ENCODE measurements around the gene AGPAT2. TPM values are rescaled to one million over a fixed set of nuclear protein-coding genes. Genes with fewer than 3 reads are reported as not detected.

The AGPAT2 gene
- total and polyA plus RNA-seq, 2 donors (not counting 1 experiment from before 2014, with no cell fraction given), result 25.1 to 28.4 TPM

DNA sequence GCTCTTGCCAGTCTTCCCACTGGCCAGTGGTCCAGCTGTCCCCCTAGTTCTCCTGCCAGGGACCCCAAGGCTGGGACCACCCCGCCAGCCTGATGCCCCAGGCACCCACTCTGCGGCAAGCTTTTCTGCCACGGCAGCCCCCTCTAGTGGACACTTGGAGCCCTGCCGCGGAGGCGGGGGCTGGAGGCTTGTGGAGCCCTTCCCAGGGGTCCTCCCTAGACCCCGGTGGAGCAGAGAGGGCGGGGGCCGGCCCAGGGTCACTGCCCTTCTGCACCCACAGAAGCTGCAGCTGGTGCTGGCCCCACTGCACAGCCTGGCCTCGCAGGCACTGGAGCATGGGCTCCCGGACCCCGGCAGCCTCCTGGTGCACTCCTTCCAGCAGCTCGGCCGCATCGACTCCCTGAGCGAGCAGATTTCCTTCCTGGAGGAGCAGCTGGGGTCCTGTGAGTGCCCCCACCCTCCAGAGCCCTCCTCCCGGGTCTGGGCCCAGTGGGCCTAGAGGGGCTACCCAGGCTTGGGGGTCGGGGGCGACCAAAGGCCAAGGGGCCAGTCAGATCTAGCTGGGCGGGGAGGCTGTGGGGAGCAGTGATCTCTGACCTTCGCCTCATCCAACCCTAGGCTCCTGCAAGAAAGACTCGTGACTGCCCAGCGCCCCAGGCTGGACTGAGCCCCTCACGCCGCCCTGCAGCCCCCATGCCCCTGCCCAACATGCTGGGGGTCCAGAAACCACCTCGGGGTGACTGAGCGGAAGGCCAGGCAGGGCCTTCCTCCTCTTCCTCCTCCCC lies 15.4 kb downstream of the AGPAT2 start:
- ATAC-seq (ENCODE audit: low read depth), result peak; percentile 52
- no peak overlapping the region for H3K4me3 ChIP-seq (ENCODE audit: control extremely low read depth in 1 of 5, extremely low read depth in 1 of 5, insufficient read depth in 1 of 5, low read depth in 2 of 5, low read length in 4 of 5)
- Mint-ChIP-seq H3K27me3 (peaks cover 5% of the 10 kb centered on the region), H3K27ac (no peak overlapping the region), H3K4me1 (peaks cover 3% of the 10 kb centered on the region), H3K4me3 (no peak overlapping the region), H3K9me3 (ENCODE audit: insufficient read depth) (no peaks in the 10 kb centered on the region)
- DNase-seq, result peak; percentile 60
- peaks cover 8% of the 10 kb centered on the region for H4K20me1 ChIP-seq (ENCODE audit: control insufficient read depth, insufficient read depth, low read length, poor library complexity, severe bottlenecking)
- POLR2A ChIA-PET, result interaction anchor here (0.5 to 0.6 kb wide), 3 partner anchors 24 to 456 kb away, joined by 4 to 19 read pairs (median 15); no protein-coding TSS in a partner anchor
- no peaks in the 10 kb centered on the region for H3K9me3 ChIP-seq (ENCODE audit: control extremely low read depth in 1 of 3, control insufficient read depth in 2 of 3, insufficient read depth in 1 of 3, low read length in 2 of 3)
- no peak overlapping the region for H3K27ac ChIP-seq (ENCODE audit: low read length in 2 of 2)
- H2AFZ ChIP-seq (ENCODE audit: insufficient read depth, low read depth, low read length, poor library complexity, severe bottlenecking), result no peak overlapping the region
- peaks cover 0 to 5% of the 10 kb centered on the region in 2 donors for H3K4me1 ChIP-seq (ENCODE audit: control insufficient read depth in 2 of 2, insufficient read depth in 2 of 2, low read length in 2 of 2)
- no peak for TF ChIP-seq EZH2 (IDR thresholded peaks at IDR 0.05; ENCODE audit: borderline replicate concordance, insufficient read depth, low read depth, low read length, poor library complexity, severe bottlenecking)
- TF ChIP-seq, protein P1, sequence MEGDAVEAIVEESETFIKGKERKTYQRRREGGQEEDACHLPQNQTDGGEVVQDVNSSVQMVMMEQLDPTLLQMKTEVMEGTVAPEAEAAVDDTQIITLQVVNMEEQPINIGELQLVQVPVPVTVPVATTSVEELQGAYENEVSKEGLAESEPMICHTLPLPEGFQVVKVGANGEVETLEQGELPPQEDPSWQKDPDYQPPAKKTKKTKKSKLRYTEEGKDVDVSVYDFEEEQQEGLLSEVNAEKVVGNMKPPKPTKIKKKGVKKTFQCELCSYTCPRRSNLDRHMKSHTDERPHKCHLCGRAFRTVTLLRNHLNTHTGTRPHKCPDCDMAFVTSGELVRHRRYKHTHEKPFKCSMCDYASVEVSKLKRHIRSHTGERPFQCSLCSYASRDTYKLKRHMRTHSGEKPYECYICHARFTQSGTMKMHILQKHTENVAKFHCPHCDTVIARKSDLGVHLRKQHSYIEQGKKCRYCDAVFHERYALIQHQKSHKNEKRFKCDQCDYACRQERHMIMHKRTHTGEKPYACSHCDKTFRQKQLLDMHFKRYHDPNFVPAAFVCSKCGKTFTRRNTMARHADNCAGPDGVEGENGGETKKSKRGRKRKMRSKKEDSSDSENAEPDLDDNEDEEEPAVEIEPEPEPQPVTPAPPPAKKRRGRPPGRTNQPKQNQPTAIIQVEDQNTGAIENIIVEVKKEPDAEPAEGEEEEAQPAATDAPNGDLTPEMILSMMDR (IDR thresholded peaks at IDR 0.05), result peak; percentile 85
- H3K4me2 ChIP-seq (replicated peaks; ENCODE audit: low read depth, low read length, poor library complexity, severe bottlenecking), result no peak overlapping the region
- CTCF ChIA-PET, result interaction anchor here (0.6 to 2.9 kb wide), 13 partner anchors 10 to 876 kb away, joined by 3 to 17 read pairs (median 4); no protein-coding TSS in a partner anchor
- intact Hi-C loops (cut with micrococcal nuclease), result no loop called here
- 75% methylated on average over 27 of the region's 27 CpGs for WGBS (ENCODE audit: insufficient coverage)
- H3K27me3 ChIP-seq (replicated peaks in 1 of 4; ENCODE audit: control extremely low read depth in 1 of 4, control insufficient read depth in 3 of 4, insufficient read depth in 4 of 4, low read length in 3 of 4), result peaks cover 0 to 15% (median 5%) of the 10 kb centered on the region in 4 experiments
- peaks cover 0 to 12% of the 10 kb centered on the region in 2 experiments for H3K36me3 ChIP-seq (replicated peaks in 1 of 2; ENCODE audit: control extremely low read depth in 1 of 2, control insufficient read depth in 1 of 2, extremely low read depth in 1 of 2, insufficient read depth in 2 of 2, low read length in 1 of 2)
- no peaks in the 10 kb centered on the region for H3K79me2 ChIP-seq (ENCODE audit: control insufficient read depth, insufficient read depth, low read length)
- H3K9ac ChIP-seq (ENCODE audit: low read length), result no peak overlapping the region

DNA sequence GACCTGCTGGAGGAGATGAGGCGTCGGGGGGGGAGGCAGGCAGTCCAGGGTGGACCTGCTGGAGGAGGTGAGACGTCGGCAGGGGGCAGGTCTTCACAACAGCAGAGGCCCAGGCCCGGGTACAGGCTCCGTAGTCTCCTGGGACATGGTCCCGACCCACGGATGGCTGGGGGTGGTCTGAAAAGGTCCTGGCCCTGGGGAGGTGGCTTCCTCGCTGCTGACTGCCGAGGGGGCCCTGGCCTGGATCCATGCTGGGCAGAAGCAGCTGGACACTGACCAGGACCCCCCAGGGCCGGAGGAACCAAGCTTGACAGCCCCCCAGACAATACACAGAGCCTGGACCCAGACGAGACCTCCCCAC lies 16.0 kb downstream of the AGPAT2 start:
- H3K27me3 Mint-ChIP-seq, result peaks cover 5% of the 10 kb centered on the region
- no peak for DNase-seq
- no peak overlapping the region for H3K27ac Mint-ChIP-seq
- ATAC-seq (ENCODE audit: low read depth), result no peak
- 79% methylated on average over 9 of the region's 12 CpGs for WGBS (ENCODE audit: insufficient coverage)
- no peak overlapping the region for H3K27ac ChIP-seq (ENCODE audit: low read length in 2 of 2)
- H2AFZ ChIP-seq (ENCODE audit: insufficient read depth, low read depth, low read length, poor library complexity, severe bottlenecking), result no peak overlapping the region
- peaks cover 7% of the 10 kb centered on the region for H3K4me1 Mint-ChIP-seq
- peaks cover 0 to 7% of the 10 kb centered on the region in 2 experiments for H3K36me3 ChIP-seq (replicated peaks in 1 of 2; ENCODE audit: control extremely low read depth in 1 of 2, control insufficient read depth in 1 of 2, extremely low read depth in 1 of 2, insufficient read depth in 2 of 2, low read length in 1 of 2)
- no peak overlapping the region for H3K4me2 ChIP-seq (replicated peaks; ENCODE audit: low read depth, low read length, poor library complexity, severe bottlenecking)
- no peaks in the 10 kb centered on the region for H3K9me3 ChIP-seq (ENCODE audit: control extremely low read depth in 1 of 3, control insufficient read depth in 2 of 3, insufficient read depth in 1 of 3, low read length in 2 of 3)
- ChIA-PET CTCF (interaction anchor here (0.6 to 2.9 kb wide), 10 partner anchors 9 to 875 kb away, joined by 3 to 17 read pairs (median 5); no protein-coding TSS in a partner anchor), POLR2A (interaction anchor here (0.5 to 0.6 kb wide), 3 partner anchors 25 to 456 kb away, joined by 4 to 19 read pairs (median 15); no protein-coding TSS in a partner anchor)
- no peaks in the 10 kb centered on the region for H3K79me2 ChIP-seq (ENCODE audit: control insufficient read depth, insufficient read depth, low read length)
- no peak overlapping the region for H3K4me3 Mint-ChIP-seq
- H3K9ac ChIP-seq (ENCODE audit: low read length), result no peak overlapping the region
- H3K9me3 Mint-ChIP-seq (ENCODE audit: insufficient read depth), result no peaks in the 10 kb centered on the region
- H3K4me3 ChIP-seq (ENCODE audit: control extremely low read depth in 1 of 5, extremely low read depth in 1 of 5, insufficient read depth in 1 of 5, low read depth in 2 of 5, low read length in 4 of 5), result no peak overlapping the region
- TF ChIP-seq EZH2 (IDR thresholded peaks at IDR 0.05; ENCODE audit: borderline replicate concordance, insufficient read depth, low read depth, low read length, poor library complexity, severe bottlenecking), result no peak
- TF ChIP-seq, protein P1 (IDR thresholded peaks at IDR 0.05), result no peak
- peaks cover 0 to 20% (median 8%) of the 10 kb centered on the region in 4 experiments for H3K27me3 ChIP-seq (replicated peaks in 1 of 4; ENCODE audit: control extremely low read depth in 1 of 4, control insufficient read depth in 3 of 4, insufficient read depth in 4 of 4, low read length in 3 of 4)
- intact Hi-C loops (cut with micrococcal nuclease), result no loop called here
- peaks cover 5% of the 10 kb centered on the region in 2 donors for H3K4me1 ChIP-seq (ENCODE audit: control insufficient read depth in 2 of 2, insufficient read depth in 2 of 2, low read length in 2 of 2)
- H4K20me1 ChIP-seq (ENCODE audit: control insufficient read depth, insufficient read depth, low read length, poor library complexity, severe bottlenecking), result peaks cover 7% of the 10 kb centered on the region

All from B cell (primary cell).